HG03196 (cell line): ENCODE data around the gene OTOP1.
"Not testable (repeated sequence)": the region's sequence is repeated elsewhere in the genome, so short reads cannot be mapped to it uniquely, and the experiment has no call there.

Experiments
- ATAC-seq: cut with Tn5 transposase; IDR thresholded peaks from one replicate; pipeline ENCODE4 v1.9.1; 2021; ENCODE audit not compliant: unreplicated experiment

OTOP1 gene

GRCh38 chr4:4226606-4227438 is at the start of gene OTOP1:
Gene OTOP1 (minus strand): TSS chr4:4226929. CDS start chr4:4226864, 65 bp downstream.
- no peak for ATAC-seq

GRCh38 chr4:4274226-4274625 is 47.5 kb upstream of the OTOP1 start:
- no peak for ATAC-seq

GRCh38 chr4:4271912-4272311 is 45.2 kb upstream of the OTOP1 start:
- no peak for ATAC-seq

GRCh38 chr4:4270529-4270928 is 43.8 kb upstream of the OTOP1 start:
- no peak for ATAC-seq

GRCh38 chr4:4269856-4270255 is 43.1 kb upstream of the OTOP1 start:
- ATAC-seq: no peak

- ATAC-seq: no peak
These were observed 42.6 kb upstream of the OTOP1 start for GRCh38 chr4:4269331-4269731.

GRCh38 chr4:4268776-4269175 is 42.0 kb upstream of the OTOP1 start:
- no peak for ATAC-seq

- no peak for ATAC-seq
These were observed 41.3 kb upstream of the OTOP1 start for GRCh38 chr4:4267981-4268380.

GRCh38 chr4:4260185-4260751 is 33.5 kb upstream of the OTOP1 start:
- no peak for ATAC-seq

GRCh38 chr4:4259484-4260100 is 32.9 kb upstream of the OTOP1 start:
- ATAC-seq: no peak

GRCh38 chr4:4257705-4258104 is 31.0 kb upstream of the OTOP1 start:
- ATAC-seq: not testable (repeated sequence)

GRCh38 chr4:4256799-4257198 is 30.1 kb upstream of the OTOP1 start:
- ATAC-seq: no peak

- ATAC-seq: no peak
These were observed 27.9 kb upstream of the OTOP1 start for GRCh38 chr4:4254666-4255065.

GRCh38 chr4:4254199-4254598 is 27.5 kb upstream of the OTOP1 start:
- no peak for ATAC-seq

- no peak for ATAC-seq
These were observed 23.1 kb upstream of the OTOP1 start for GRCh38 chr4:4249866-4250265.

GRCh38 chr4:4249342-4249741 is 22.6 kb upstream of the OTOP1 start:
- not testable (repeated sequence) for ATAC-seq

GRCh38 chr4:4248885-4249203 is 22.1 kb upstream of the OTOP1 start:
- ATAC-seq: no peak

- ATAC-seq: peak; percentile 94
These were observed 21.5 kb upstream of the OTOP1 start, which contains the start of gene TMEM128 for GRCh38 chr4:4248029-4248884. Gene TMEM128 (minus strand): TSS chr4:4248223. CDS start chr4:4248202, 21 bp downstream.

- no peak for ATAC-seq
These were observed 20.9 kb upstream of the OTOP1 start for GRCh38 chr4:4247696-4248028.

GRCh38 chr4:4245172-4245571 is 18.4 kb upstream of the OTOP1 start:
- no peak for ATAC-seq

GRCh38 chr4:4239551-4239950 is 12.8 kb upstream of the OTOP1 start:
- not testable (repeated sequence) for ATAC-seq
